ELF-1 (cell line): Measurements from ENCODE around the gene CTU1.
"Not testable (repeated sequence)": the region's sequence is repeated elsewhere in the genome, so short reads cannot be mapped to it uniquely, and the experiment has no call there.

Experiments
- DNase-seq: peaks from one replicate; pipeline ENCODE4 v3.0.0-alpha.2; 2016; ENCODE audit warnings: low read depth, low spot score

CTU1 gene

DNA sequence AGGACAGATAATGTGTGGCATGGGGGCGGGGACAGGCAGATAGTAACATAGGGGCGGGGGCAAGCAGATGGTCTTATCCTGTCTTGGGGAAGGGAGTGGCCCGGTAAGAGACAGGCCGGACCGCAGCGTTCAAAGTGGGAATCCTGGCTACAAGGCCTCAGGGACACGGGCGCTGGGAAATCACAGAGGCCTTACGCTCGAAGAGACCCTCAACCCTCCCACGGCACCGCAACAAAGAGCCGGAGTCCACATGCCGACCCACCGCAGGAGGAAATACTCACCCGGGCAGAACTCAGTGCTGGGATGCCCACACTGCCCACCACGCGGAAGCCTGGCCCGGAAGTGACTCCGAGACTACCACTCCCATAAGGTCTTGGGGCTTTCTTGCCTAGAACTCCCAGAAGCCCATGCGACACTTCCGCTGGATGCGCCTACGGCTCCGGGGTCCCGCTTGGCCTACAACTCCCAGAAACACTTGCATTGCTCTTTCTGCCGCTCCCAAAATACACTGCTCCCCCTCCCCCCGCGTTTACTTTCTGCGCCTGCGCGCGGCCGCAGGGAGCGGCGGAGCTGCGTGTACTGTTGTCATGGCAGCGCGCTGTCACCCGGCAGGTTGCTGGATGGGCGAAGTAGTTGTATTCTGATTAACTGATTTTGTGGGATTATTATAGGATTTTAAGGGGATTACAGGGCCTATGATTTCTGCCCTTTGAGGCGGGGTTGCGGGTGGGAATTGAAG is at the start of gene CTU1:
Gene CTU1, minus strand, starts transcription at position 344 of the 739 bp plus-strand sequence. CDS start 3,840 bp downstream, outside the sequence.
- peak; percentile 100 for DNase-seq

DNA sequence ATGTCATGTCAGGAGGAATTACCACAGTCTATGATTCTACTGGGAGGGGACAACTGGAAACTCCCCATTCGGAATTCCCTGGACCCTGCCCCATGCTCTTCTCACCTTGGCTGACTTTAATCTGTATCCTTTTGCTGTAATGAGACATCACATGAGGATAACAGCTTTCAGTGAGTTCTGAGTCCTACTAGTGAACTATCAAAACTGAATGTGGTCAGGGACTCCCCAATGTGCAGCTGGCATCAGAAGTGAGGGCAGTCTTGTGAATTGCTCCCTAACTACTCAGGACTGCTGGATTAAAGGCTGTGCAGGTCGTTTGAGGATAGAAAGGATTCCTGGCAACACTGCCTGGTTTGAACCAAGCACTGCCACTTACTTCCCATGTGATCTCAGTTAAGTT is 49.1 kb upstream of the CTU1 start:
- DNase-seq = no peak

DNA sequence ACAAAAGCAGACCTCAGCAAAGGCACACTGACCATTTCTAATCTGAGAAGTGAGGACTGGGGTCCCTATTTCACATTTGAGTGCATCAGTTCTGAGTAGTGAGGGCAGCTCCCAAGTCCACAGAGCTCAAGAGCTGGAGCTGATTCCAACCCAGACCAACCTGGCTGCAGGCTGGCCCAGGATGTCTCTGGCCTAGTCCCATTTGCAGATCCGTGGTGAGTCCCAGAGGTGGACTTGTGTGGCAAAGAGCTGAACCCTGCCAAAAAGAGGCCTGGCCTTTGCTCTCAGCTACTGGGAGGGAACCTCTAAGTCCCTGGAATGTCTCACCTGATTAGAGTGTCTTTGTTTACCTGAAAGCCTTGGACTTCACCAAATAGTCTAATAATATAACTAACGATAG is 48.5 kb upstream of the CTU1 start:
- DNase-seq = no peak

DNA sequence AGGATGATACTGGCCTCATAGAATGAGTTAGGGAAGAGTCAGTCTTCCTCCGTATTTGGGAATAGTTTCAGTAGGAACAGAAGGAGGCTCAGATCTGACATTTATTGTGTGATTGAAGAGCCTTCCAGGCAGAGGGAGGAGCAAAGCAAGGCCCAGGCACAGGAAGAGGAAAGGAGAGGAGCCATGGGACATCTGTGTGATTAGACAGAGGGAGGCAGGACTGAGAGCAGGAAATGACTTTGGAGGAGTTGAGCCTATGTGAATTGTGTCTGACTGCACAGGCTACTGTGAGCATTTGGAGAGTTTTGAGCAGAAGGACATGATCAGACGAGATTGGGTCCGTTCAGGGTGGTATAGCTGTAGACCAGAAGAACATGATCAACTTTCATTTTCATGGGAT is 42.4 kb upstream of the CTU1 start:
- no peak for DNase-seq

DNA sequence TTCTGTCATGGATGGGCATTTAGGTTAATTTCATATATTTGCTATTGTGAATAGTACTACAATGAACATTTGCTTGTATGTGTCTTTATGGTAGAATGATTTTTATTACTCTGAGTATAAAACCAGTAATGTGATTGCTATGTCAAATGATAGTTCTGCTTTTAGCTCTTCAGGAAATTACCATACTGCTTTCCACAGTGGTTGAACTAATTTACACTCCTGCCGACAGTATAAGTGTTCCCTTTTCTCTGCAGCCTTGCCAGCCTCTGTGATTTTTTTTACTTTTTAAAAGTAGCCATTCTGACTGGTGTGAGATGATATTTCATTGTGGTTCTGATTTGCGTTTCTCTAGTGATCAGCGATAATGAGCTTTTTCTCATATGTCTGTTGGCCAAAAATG is 40.4 kb upstream of the CTU1 start:
- DNase-seq = no peak

DNA sequence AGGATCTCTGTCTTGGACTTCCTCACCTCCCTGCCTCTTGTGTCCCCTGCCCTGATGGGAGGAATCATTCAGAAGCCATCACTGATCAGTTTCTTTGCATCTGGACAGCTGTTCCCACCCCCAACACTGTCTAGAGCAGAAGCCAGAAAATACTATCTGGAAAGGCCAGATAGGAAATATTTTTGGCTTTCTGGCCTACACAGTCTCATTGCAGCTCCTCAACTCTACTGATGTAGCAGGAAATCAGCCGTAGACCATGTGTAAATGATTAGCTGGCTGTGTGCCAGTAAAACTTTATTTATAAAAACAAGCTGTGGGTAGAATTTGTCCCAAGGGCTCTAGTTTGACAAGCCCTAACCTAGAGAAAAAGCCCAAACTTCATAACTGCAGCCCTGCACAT is 39.5 kb upstream of the CTU1 start:
- DNase-seq = no peak

DNA sequence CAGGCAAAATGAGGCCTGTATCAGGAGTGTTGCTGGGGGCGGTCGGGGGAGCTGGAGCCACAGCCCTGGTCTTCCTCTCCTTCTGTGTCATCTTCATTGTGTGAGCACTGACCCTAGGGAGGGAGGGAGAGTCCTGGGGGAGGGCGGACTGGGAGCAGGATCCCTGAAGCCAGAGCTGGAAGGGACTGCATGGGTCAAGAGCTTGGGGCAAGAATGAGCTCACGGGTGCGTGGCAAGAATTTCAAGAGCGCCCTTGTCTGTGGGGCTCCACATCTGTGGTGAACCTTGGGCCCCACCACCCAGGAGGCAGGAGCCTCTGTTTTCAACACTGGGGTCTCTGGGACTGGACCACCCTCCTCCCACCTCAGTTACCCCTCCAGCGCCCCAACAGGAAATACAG is 38.5 kb upstream of the CTU1 start:
- no peak for DNase-seq

DNA sequence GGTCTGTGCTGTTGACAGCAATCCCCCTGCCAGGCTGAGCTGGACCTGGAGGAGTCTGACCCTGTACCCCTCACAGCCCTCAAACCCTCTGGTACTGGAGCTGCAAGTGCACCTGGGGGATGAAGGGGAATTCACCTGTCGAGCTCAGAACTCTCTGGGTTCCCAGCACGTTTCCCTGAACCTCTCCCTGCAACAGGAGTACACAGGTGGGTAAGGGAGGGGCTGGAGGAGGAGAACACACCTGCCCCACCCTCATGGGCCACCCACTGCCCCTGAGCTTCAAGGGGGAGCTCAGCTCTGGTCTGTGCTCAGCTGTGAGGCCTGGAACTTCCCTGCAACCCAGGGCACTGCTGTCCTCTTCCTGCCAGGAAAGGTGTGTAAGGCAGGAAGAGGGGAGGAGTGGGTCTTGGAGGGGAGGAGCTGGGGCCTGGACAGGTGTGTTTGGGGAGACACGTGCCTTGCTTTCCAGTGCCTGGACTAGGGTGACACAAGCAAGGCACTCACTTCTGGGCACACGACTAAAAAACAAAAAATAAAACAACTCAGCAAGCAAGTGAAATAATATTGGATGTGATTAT is 37.8 kb upstream of the CTU1 start:
- DNase-seq = no peak

DNA sequence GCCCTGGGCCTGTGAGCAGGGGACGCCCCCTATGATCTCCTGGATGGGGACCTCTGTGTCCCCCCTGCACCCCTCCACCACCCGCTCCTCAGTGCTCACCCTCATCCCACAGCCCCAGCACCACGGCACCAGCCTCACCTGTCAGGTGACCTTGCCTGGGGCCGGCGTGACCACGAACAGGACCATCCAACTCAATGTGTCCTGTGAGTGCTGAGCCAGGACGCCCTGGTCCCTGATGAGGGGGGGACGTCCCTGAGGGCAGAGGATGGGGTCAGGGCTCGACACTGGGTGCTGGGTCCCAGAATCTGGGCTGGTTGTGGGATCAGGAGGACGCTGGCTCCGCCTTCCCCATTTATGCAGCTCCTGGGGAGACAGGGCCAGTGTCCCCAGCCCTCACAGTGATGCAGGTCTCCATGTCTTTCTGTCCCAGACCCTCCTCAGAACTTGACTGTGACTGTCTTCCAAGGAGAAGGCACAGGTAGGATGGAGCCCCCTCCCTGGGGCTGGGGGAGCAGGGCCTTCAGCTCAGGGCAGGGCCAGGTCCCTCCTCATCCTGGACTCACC is 36.4 kb upstream of the CTU1 start:
- no peak for DNase-seq

DNA sequence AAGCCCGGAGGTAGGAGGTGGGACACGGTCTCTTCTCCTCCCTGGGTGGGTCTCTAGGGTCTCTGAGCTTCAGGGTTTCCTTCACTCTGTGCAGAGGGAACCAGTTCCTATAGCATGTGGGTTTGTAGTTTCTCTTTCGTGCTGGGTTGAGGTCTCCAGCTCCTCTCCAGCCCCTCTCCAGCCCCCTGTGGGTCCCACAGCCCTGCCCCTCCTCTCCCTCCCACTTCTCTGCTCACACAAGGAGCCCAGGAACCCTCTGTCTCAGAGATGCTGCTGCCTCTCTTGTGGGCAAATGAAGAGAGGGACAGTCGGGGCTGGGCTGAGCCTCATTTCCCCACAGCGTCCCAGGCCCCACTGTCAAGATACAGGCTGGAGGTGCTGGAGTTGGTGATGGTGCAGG is 35.3 kb upstream of the CTU1 start:
- DNase-seq = no peak

DNA sequence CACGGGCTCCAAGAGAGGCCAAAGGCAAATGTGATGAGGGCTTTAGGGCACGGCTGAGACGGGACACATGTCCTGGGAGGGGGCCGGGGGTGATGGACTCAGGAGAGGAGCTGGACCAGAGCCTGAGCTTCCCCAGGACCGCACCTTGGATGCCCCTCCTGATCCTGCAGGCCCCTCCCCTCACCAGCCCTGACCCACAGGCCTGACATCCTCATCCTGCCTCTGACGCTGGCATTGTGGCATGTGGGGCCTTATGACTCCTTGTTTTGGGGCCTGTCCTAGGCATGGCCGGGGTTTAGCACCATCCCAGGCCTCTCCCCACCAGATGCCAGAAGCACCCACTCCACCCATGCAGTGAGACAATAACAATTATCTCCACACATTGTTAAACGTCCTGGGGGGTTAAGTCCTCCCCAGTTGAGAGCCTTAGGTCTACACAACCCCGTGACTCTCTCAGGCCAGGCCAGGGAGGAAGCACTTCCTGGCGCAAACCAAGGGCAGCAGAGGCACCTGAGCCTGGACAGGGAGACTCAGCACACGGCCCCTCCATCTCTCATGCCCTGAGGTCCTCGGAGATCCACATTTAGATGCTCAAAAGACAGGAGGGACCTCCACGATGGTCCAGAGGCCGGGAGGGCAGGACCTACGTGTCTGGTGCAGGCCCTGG is 34.7 kb upstream of the CTU1 start:
- DNase-seq = not testable (repeated sequence)

DNA sequence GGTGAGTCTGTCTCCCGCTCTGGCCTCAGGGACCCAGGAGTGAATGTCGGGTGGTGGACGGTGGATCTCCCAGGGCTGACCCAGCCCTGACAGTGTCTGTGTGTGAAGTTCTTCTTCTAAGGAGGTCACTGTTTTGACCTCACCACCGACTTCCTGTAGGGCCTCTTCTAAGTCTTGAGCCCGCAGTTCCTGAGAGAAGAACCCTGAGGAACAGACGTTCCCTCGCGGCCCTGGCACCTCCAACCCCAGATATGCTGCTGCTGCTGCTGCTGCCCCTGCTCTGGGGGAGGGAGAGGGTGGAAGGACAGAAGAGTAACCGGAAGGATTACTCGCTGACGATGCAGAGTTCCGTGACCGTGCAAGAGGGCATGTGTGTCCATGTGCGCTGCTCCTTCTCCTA is 33.9 kb upstream of the CTU1 start, which contains the start of gene SIGLEC7:
Gene SIGLEC7, plus strand, starts transcription at position 183 of the 400 bp plus-strand sequence. Its CDS starts 69 bp downstream, at position 252.
- no peak for DNase-seq

DNA sequence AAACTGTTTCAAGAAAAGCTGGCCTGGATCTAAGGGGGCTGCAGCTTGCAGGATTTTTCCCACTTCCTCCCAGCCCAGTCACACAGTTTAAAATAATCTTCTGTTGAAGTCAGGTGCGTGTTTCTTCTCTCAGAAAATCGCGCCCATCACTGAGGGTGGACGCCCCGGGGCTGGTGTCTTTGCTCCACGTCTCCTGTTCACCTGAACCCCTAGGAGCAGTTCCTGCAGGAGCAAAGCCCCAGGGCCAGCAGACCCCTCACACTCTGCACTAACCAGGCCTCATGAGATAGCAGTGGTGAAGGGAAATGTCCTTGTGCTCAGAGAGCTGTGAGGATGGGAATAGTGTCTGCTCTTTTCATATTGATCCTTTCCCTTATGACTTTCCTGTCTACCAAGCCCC is 33.0 kb upstream of the CTU1 start:
- no peak for DNase-seq

DNA sequence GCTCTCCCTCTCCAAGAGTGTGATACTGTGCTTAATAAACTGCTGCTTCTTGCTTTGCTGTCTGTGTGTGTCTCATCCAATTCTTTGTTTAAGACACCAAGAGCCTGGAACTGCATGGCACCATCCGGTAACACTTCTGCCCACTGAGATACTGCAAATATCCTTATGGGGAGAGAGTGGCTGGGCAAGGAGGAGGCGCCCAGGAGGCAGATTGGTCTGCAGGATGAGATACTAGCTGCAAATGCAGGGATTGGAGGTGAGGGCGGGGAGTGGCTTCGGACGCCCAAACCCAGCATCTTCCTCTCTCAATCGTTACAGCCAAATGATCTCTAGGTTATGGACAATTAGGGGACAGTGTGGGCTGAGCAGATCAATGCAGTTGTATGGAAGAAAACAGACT is 32.2 kb upstream of the CTU1 start:
- DNase-seq = no peak

DNA sequence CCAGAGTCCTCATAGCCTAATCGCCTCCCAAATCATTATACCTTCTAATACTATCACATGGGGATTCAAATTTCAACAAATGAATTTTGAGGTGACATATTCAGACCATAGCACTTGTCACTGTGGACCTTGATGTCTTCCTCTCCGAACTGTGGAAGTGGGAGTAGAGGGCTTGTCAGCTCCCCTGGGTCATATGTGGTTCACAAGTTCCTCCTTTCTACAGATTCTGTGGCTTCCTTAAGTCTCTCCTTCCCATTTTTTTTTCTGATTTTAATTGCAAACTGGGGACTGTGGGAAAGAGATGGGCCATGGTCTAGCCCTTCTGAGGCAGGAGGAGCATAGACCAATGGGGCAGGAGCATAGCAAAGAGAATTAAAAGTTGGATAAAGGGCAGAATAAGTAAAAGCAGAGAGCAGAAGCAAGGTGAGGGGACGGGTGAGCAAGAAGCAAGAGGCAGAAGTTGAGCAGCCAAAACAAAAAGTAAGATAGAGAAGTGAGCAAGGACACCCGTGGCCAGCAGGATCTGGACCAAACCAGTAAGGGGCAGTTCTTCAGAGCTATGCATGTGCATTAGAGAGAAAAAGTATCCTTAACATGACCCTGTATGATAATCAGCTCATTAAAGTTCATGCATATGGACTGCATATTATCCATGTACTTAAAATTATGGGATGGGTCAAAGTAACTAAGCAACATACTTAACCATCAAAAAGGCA is 31.2 kb upstream of the CTU1 start:
- no peak for DNase-seq

DNA sequence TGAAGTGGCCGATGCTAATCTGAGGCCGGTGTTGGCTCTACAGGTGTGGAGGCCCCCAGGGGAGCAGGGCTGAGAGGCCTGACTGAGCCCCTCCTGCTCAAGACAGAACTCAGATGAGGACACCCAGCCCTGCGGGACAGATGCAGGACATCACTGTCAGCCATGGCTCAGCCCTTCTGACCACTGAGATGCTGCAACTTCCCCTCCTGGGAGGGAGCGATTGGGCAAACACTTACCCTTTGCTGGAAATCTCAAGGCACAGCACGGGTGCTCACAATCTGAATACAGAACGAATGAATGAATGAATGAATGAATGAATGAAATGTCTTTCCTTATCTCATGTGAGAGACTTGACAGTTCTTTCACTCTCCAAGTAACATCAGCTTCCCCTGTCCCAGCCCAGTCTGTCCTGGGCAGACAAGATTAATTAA is 30.4 kb upstream of the CTU1 start:
- no peak for DNase-seq

DNA sequence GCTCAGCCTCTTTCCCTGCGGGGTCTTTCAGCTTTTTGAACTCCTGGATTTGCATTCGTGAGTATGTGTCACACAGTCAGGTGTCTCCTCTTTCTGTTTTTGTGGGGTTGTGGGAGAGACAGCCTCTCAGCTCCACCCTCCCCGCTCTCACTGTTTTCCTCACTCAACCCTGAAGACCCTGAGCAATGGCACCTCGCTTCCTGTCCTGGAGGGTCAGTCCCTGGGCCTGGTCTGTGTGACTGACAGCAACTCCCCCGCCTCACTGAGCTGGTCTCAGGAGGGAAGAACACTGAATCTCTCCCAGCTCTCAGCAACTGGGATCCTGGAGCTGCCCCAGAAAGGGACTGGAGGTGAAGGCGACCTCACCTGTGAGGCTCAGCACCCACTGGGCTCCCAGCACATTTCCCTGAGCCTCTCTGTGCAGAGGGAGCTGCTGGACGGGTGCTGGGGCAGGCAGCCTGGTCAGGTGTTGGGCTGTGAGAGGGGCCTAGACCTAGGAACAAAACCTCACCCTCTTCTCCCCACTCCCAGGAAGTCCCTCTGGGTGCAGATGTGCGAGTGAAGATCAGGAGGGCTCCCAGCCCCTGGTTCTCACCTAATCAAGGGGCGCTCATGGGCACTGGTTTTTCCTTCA is 29.7 kb upstream of the CTU1 start:
- no peak for DNase-seq

DNA sequence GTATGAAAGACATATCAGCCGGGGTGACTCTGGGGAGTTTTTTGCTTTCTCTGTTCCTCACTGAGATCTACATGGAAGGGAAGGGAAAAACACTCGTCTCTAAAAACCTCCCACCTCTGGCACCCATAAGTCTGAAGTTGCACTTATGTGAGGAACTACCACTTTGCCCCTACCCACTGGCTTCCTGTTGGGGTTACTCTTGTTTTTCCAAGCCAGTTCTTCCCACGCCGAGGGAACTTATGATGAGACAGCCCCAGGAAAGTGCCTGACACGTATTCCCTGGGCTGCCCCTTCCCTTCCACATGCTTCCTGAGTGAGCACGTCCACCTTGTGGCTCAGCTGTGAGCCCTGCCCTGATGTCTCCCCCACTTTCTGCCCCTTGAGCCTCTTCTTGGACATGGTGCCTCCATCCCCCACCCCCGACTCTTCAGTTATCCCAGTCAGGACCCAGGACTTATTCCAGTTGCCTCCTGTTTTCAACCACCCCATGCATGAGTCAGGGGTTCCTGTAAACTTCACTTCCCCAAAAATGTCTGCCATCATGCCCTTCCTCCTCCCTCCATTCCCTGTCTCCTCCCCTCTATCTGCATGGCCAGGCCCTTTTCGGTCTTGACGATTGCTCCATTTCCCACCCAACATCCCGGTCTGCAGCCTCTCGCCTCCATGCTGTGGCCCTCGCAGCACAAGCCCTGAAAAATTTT is 28.8 kb upstream of the CTU1 start:
- no peak for DNase-seq

DNA sequence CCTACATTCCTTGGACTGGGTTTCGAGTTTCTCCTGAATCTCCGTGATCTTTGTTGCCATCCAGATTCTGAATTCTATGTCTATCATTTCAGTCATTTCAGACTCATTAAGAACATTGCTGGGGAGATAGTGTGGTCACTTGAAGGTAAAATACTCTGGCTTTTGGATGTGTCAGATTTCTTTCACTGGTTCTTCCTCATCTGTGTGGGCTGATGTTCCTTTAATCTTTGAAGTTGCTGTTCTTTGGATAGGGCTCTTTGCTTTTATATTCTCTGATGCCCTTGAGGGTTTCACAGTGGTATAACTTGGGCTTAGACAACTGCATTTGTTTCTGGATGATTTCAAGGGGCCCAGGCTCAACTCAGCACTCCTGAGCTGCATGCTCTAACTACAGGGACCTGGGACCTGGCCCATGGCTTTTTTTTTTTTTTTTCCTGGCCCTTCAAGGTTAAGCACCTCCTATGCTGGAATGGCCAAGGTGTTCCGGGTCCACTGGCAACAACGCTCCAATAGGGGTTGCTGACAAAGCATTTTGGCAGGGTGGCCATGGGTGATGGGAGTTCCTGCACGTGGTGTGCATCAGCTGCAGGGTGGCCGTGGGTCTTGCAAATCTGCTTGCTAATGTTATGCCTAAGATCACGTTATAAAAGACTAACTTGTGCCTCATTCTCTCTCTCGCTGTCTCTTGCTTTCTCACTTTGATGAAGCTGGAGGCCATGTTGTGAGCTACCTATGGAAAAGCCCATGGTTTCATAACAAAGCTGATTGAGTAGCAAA is 28.0 kb upstream of the CTU1 start:
- DNase-seq = no peak

DNA sequence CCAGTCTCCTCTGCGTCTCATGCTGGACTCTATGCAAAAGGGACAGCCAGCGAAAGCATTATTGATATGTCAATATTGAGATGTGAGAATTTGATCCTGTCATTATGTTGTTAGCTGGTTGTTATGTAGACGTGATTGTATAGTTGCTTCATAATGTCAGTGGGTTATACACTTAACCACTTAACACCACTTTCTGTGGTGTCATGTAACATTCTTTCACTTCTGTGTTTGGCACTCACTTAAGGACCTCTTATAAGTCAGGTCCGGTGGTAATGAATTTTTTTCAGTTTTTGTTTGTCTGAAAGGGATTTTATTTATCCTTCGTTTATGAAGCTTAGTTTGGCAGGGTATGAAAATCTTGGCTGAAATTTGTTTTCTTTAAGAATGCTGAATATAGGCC is 26.8 kb upstream of the CTU1 start:
- no peak for DNase-seq
